NCI-H2196 (cell line): Measurements from ENCODE around the gene GSC2.

ENCODE experiments used
- DNase-seq: peaks from one replicate; lab custom pipeline; 2025; ENCODE audit not compliant: unreplicated experiment; lab: John Stamatoyannopoulos, UW

Gene GSC2

GRCh38 chr22:19134176-19134831 lies 15.8 kb downstream of the GSC2 start:
- no peak for DNase-seq

- no peak for DNase-seq
Observed at GRCh38 chr22:19133561-19133960, 16.5 kb downstream of the GSC2 start.

- no peak for DNase-seq
Observed at GRCh38 chr22:19132693-19133400, 17.2 kb downstream of the GSC2 start.

- no peak for DNase-seq
Observed at GRCh38 chr22:19132153-19132552, 17.9 kb downstream of the GSC2 start.

- DNase-seq, result no peak
Observed at GRCh38 chr22:19131685-19132015, 18.4 kb downstream of the GSC2 start.

GRCh38 chr22:19130959-19131684 lies 19.0 kb downstream of the GSC2 start, which contains the start of gene TSSK2:
TSS of gene TSSK2 (plus strand) at chr22:19131308. CDS start at chr22:19131400, 92 bp downstream.
- DNase-seq, result no peak

- DNase-seq, result no peak
Observed at GRCh38 chr22:19129871-19130270, 20.2 kb downstream of the GSC2 start.

- no peak for DNase-seq
Observed at GRCh38 chr22:19128946-19129727, 21.0 kb downstream of the GSC2 start.

- DNase-seq, result no peak
Observed at GRCh38 chr22:19128009-19128401, 22.1 kb downstream of the GSC2 start.

GRCh38 chr22:19127329-19128008 lies 22.6 kb downstream of the GSC2 start:
- DNase-seq, result no peak

GRCh38 chr22:19126309-19127273 lies 23.5 kb downstream of the GSC2 start:
- DNase-seq, result no peak

GRCh38 chr22:19125474-19126308 lies 24.4 kb downstream of the GSC2 start:
- no peak for DNase-seq

GRCh38 chr22:19125011-19125410 lies 25.1 kb downstream of the GSC2 start:
- no peak for DNase-seq

- DNase-seq, result no peak
Observed at GRCh38 chr22:19124377-19124776, 25.7 kb downstream of the GSC2 start.

- no peak for DNase-seq
Observed at GRCh38 chr22:19123936-19124335, 26.2 kb downstream of the GSC2 start.

GRCh38 chr22:19122752-19123492 lies 27.2 kb downstream of the GSC2 start:
- peak; percentile 21 for DNase-seq

- peak; percentile 97 for DNase-seq
Observed at GRCh38 chr22:19122143-19122751, 27.8 kb downstream of the GSC2 start, which contains the start of gene DGCR2. TSS of gene DGCR2 (minus strand) at chr22:19122412. CDS start at chr22:19122206, 206 bp downstream.
